CD4-positive, alpha-beta T cell treated with Interleukin-6 at 100 ng/mL for 8 hours (primary cell): Measurements from ENCODE around the gene ZSCAN20.

Source experiments
- DNase-seq: peaks from one replicate; pipeline ENCODE4 v3.0.0-alpha.2; 2020; ENCODE audit warnings: mixed read lengths, low spot score

Gene ZSCAN20

GRCh38 chr1:33472269-33472980 is at the start of gene ZSCAN20:
TSS of gene ZSCAN20 (plus strand) at chr1:33472645. CDS start at chr1:33479289, 6,644 bp downstream.
- peak; percentile 88 for DNase-seq

- no peak for DNase-seq
Observed at GRCh38 chr1:33424205-33424604, 48.2 kb upstream of the ZSCAN20 start.

GRCh38 chr1:33424610-33425009 is 47.8 kb upstream of the ZSCAN20 start:
- DNase-seq, result no peak

- DNase-seq, result no peak
Observed at GRCh38 chr1:33425900-33426299, 46.5 kb upstream of the ZSCAN20 start.

- no peak for DNase-seq
Observed at GRCh38 chr1:33426916-33427315, 45.5 kb upstream of the ZSCAN20 start.

- no peak for DNase-seq
Observed at GRCh38 chr1:33428661-33429060, 43.8 kb upstream of the ZSCAN20 start.

GRCh38 chr1:33429332-33429731 is 43.1 kb upstream of the ZSCAN20 start:
- DNase-seq, result no peak

- peak; percentile 4 for DNase-seq
Observed at GRCh38 chr1:33429856-33430691, 42.4 kb upstream of the ZSCAN20 start.

GRCh38 chr1:33430692-33431593 is 41.5 kb upstream of the ZSCAN20 start, which contains the start of gene PHC2:
TSS of gene PHC2 (minus strand) at chr1:33431095. CDS start at chr1:33375539, 55,556 bp downstream.
- DNase-seq, result peak; percentile 93

- no peak for DNase-seq
Observed at GRCh38 chr1:33433509-33434362, 38.7 kb upstream of the ZSCAN20 start.

- no peak for DNase-seq
Observed at GRCh38 chr1:33434363-33434750, 38.1 kb upstream of the ZSCAN20 start.

GRCh38 chr1:33435096-33435820 is 37.2 kb upstream of the ZSCAN20 start:
- no peak for DNase-seq

GRCh38 chr1:33436557-33437285 is 35.7 kb upstream of the ZSCAN20 start:
- no peak for DNase-seq

GRCh38 chr1:33438364-33439160 is 33.9 kb upstream of the ZSCAN20 start:
- DNase-seq, result no peak

GRCh38 chr1:33439662-33440061 is 32.8 kb upstream of the ZSCAN20 start:
- no peak for DNase-seq

GRCh38 chr1:33441088-33441745 is 31.2 kb upstream of the ZSCAN20 start:
- no peak for DNase-seq

GRCh38 chr1:33442141-33442540 is 30.3 kb upstream of the ZSCAN20 start:
- no peak for DNase-seq

GRCh38 chr1:33443080-33443704 is 29.3 kb upstream of the ZSCAN20 start:
- no peak for DNase-seq
